ENCODE measurements around the gene SDR9C7.

- TF ChIP-seq EP300 (IDR thresholded peaks at IDR 0.05) (no peak), POLR2A (IDR thresholded peaks at IDR 0.05) (no peak), CTCF (IDR thresholded peaks at IDR 0.05) (no peak)
Measured at GRCh38 chr12:56922031-56922430, 12.2 kb downstream of the SDR9C7 start.
